GM19395 (cell line): ENCODE results near the gene MVB12A.
A peak's percentile ranks its signal among the peaks of the same experiment; 100 is the strongest.

ENCODE experiments used
- ATAC-seq: cut with Tn5 transposase; IDR thresholded peaks from one replicate; pipeline ENCODE4 v1.9.1; 2021; ENCODE audit warnings: mild to moderate bottlenecking, moderate library complexity; ENCODE audit not compliant: unreplicated experiment

Gene MVB12A

GRCh38 chr19:17419621-17420474, at the start of gene MVB12A:
MVB12A (plus strand) TSS chr19:17420047; CDS start chr19:17420136, 89 bp downstream.
- ATAC-seq, result peak; percentile 88

GRCh38 chr19:17376935-17377600, 42.8 kb upstream of the MVB12A start, which contains the start of gene PLVAP:
PLVAP (minus strand) TSS chr19:17377342; CDS start chr19:17377288, 54 bp downstream.
- ATAC-seq, result no peak

DNA sequence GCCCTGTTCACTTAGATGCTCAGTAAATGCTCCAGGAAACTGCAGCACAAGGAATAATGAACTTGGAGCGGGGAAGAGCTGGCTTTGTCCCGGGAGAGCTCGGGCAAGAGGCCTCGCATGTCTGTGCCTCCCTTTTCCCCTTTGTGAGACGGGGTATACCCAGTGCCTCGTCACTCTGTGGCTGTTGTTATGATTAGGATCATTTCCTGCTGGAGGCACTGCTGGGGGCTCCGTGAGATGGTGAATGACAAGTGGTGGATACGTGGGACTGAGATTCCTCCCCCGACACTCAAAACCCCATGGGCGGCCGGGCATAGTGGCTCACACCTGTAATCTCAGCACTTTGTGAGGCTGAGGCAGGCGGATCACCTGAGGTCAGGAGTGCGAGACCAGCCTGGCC, 41.6 kb upstream of the MVB12A start:
- ATAC-seq, result no peak

DNA sequence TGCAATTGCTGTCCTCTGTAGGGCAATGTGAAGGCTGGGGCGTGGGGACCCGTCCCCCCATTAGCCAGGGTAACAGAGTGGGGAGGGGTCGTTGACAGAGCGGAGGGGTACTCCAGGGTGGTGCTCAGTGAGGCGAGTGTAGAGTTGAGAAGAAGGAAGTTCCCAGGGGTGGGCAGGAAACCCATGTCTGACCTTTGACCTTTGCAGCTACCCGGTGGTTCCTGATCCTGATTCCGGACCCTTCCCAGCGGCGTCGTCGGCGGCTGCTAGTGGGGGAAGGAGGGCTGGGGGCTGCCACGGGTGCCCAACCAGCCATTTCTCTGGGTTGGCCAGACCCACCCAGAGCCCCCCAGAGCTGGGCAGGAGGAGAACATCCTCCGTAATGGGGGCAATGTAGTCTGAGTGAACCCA, 40.6 kb upstream of the MVB12A start:
- ATAC-seq, result no peak

DNA sequence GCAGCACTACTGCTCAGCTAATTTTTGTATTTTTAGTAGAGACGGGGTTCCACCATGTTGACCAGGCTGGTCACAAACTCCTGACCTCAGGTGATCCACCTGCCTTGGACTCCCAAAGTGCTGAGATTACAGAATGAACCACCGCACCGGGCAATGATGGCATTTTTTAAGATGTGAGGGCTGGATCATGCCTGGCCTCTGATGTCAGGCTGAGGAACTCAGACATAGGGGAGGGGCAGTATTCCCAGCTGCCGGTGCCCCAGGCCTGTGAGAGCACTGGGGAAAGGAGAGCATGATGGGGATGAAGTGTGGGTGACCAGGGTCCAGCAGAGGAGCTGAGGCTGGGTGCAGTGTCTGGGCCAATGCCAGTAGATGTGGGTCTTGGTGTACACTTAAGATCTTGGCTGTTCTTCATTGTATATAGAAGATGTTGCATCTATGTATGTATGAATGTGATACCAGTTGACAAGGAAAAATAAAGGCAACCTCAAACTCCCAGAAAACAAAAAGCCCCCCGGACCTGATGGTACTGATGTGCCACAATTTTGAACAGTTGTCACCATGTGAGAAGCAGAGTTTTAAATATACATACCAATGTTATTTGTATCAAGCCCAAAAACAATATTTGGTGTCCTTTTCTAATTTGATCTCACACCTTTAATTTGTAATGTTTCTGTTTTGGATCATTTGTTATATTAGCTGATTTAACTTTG, 39.3 kb upstream of the MVB12A start:
- ATAC-seq, result no peak

DNA sequence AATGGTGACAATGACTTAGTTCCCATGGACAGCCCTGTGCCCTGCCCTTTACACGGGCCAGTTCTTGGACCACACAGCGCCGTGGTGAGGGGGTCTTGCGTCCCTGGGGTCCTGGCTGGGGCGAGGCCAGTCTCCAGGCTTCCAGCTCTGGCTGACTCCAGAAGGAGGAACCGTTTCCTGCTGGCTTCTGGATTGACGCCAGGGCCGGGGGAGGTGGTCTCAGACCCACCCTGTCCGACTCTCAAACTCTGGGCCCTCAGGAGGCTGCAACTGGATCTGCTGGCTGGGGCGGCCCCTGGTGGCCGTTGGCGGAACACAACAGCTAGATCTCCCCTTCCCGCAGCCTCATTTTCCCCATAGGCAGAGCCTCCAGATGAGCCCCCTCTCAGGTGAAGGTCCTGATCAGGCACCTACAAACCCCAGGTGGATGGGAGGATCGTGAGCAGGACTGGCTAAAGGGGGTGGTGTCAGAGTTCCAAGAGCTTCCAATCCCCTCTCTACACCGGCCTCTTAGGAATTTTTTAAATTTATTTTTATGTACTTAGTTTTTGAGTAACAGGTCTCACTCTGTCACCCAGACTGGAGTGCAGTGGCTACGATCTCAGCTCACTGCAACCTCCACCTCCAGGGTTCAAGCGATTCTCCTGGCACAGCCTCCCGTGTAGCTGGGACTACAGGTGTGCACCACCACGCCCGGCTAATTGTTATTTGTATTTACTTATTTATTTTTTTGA, 33.8 kb upstream of the MVB12A start:
- no peak for ATAC-seq

DNA sequence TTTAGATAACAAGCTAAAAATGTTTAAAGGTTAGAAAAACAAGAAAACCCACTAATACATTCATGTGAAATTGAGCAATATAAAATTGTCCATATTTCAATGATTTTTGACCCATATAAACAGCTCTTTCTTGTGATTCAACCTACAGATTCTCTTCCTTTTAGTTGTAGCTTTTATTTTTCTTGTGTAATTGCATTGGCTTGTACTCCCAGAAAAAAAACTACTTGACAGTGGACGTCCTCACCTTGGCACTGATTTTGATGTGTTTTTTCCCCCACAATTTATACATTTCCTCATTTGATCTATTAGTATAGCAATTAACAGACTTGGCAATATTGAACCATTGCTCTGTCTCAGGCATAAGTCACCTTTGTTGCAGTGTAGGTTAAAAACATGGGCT, 30.6 kb upstream of the MVB12A start:
- ATAC-seq, result no peak

DNA sequence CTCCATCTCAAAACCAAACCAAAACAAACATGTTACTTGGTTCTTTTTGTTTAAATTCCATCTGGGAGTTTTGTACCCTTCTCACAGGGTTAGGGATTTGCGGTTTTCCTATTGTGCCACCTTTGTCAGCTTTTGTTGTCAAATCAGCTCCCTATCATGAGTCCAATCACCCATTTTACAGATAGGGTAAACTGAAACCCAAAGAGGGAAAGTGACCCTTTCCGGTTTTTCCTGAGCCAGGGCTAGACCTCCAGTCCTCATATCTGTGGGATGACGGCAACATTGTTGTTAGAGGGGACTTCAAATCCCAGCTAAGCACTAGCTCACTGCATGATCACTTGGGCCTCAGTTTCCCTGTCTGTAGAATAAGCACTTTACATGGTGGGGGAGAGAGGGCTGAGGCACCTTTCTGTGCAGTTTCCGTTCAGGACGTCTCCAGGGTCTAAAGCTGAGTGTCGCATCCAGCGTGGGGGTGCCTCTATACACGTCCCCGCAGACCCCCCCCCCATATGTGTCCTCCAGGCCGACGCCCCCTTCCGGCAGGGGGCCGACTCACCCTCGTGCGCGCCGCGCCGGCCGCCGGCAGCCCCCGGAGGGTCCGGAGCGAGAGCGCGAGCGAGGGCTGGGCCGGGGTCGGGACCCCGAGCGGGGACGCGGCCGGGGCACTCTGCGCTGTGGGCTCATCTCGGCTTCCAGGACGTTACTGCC, 29.7 kb upstream of the MVB12A start:
- ATAC-seq, result no peak

- ATAC-seq, result peak; percentile 83
Measured at GRCh38 chr19:17390665-17391370, 29.0 kb upstream of the MVB12A start.

DNA sequence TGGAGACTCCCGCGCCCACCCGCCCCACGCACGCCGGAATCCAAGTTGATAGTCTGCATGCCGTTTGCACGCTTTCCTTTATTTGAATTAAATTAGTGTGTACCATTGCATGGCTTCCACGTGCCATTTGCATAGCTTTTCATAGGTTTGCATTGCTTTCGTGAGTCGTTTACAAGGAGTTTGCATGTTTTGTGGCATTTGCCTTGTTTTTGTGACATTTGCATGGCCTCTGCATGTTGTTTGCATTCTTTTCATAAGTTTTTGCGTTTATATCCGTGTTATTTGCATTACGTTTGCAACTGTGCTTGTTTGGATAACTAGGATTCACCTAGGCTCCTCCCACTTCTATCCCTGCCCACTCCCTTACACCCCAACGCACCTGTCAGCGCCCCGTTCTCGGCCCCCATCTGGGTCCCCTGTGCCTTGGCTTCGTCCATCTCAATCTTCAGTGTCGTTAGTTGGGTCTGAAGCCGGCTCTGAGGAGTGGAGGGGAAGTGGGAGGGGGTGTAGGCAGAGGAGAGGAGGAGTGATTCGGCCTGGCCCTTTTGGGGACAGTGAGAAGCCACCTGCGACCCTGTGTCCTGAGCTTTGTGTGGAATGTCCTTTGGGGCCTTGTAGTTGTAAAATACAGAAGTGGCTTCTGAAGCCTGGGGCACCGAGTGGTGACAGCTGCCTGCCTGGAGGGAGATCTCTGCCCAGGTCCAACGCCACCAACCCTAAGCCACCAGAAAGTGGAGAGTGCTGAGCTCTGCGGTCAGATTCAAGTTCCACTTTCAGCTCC, 28.3 kb upstream of the MVB12A start:
- peak; percentile 21 for ATAC-seq

GRCh38 chr19:17393002-17393401, 26.8 kb upstream of the MVB12A start:
- ATAC-seq, result no peak

DNA sequence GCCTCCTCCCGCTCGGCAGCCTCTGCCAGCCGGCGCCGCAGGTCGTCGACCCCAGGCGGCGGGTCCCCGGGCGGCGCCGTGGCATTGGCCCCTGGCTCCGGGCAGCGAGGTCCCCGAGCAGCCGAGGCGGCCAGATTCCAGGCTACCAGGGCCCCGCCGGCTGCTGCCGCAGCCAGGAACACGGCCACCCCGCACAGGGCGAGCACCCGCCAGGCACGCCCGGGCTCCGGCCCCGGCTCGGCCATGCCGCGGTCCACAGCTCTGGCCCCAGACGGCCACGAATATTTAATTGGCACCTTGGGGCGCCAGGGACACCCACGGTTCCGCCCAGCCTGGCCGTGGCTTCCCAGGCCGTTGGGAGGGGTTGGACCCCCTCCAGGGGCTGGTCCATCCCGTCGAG, 25.9 kb upstream of the MVB12A start, which contains the start of gene CCDC194:
Gene CCDC194 (minus strand): TSS at position 283 of the 400 bp plus-strand sequence. CDS start 38 bp downstream, at position 245.
- no peak for ATAC-seq

DNA sequence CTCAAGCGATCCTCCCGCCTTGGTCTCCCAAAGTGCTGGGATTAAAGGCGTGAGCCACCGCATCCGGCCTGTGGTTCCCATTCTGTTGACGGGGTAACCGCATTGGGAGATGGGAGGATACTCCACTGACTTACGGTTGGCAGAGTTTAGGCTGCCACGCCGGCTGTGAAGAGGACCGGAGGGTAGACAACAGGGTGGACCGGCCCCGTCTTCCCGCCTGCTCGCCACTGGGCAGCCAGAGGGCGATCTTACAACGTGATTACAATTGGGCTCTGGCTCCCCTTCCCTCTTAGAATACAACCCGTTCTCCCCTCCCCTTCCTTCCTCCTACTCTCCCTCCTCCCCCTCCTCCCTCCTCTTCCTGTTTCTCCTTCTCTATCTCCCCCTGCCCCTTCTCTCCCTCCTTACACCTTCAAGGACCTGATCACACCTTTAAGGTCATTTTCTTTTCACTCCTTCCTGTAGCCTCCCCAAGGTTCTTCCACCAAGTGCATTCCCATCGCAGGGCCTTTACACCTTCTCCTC, 24.9 kb upstream of the MVB12A start:
- no peak for ATAC-seq

- no peak for ATAC-seq
Measured at GRCh38 chr19:17398902-17399527, 20.8 kb upstream of the MVB12A start.

DNA sequence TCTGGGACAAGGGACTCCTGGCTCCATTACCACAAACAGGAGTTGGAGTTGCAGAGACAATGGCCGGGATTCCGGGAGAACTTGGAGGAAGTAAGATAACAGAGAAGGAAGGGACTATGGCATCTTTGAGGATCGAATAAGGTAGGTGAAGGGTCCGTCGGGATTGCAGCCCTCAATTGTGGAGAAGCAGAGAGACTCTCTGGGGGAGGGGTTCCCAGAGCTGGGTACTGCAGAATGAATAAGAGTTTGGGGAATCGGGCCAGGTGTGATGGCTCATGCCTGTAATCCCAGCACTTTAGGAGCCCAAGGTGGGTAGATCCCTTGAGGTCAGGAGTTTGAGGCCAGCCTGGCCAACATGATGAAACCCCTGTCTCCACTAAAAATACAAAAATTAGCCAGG, 18.2 kb upstream of the MVB12A start:
- no peak for ATAC-seq

DNA sequence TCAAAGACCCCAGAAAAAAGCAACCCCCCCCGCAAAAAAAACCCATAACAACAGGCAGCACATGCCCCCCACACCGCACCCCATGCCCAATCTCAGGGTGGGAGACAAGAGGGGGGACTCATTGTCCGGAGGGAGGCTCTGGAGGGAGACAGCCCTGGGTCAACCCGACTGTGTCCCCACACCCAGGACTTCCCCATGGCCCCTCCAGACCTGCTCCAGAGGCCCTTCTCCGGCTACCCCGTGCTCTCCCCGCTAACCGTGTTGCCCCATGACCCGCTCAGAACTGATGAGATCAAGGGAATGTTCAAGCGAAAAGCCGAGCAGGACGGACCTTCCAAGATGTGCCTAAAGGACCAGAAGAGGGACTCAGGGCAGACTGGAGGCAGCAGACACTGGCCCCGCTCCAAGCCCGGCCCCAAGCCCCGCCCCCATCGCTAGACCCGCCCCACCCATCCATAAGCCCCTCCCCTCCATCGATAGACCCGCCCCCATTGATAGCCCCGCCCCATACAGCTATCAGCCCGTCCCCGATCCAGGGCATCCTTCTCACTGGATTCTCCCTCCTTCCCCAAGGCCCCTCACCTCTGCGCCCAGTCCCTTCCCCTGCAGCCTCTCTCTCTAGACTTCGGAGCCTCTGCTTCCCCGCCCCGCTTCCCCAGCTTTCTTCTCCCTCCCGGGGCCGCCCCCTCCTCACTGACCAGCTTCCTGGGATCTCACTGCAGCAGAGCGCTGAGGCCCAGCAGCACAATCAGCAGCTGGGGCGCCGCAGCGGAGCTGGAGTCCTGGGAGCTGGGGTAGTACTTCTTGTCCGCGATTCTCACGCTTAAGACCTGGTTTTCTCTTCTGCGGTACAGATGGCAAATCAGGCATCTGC, 16.6 kb upstream of the MVB12A start:
- ATAC-seq, result no peak

GRCh38 chr19:17404015-17404414, 15.8 kb upstream of the MVB12A start:
- no peak for ATAC-seq
